GM12878 (cell line): ENCODE measurements around the gene AGAP1. TPM values are rescaled to one million over a fixed set of nuclear protein-coding genes. Genes with fewer than 3 reads are reported as not detected.

Experiments used
- ATAC-seq: fragments of 200-7000 bp; cut with Tn5 transposase; 3 replicates; pipeline ENCODE4 v1.9.1; 2020; ENCODE audit warnings: mild to moderate bottlenecking, moderate library complexity
- BruUV-seq: library from RNA; stranded (reverse); fragments of 400-500 nt; replicated peaks from 2 replicates; lab custom pipeline; 2021; lab: Mats Ljungman, UMichigan
- CTCF ChIA-PET: fragments of 300-600 bp; sonication (Branson Sonifier 250); formaldehyde crosslinking; extraction: SDS; loops from one replicate; lab custom pipeline; 2021; ENCODE audit warnings: inconsistent platforms; lab: Yijun Ruan, JAX
- POLR2A ChIA-PET: fragments of 350-600 bp; formaldehyde crosslinking; extraction: SDS; loops from one replicate; lab custom pipeline; 2021; ENCODE audit warnings: inconsistent platforms; lab: Charles Lee
- RAD21 ChIA-PET: fragments of 300-600 bp; sonication (Branson Sonifier 250); formaldehyde crosslinking; loops from one replicate; lab custom pipeline; 2023; ENCODE audit warnings: antibody characterized with exemption; ENCODE audit not compliant: unreplicated experiment; lab: Charles Lee
- SMC1A ChIA-PET: fragments of 300-600 bp; sonication (Branson Sonifier 250); formaldehyde crosslinking; loops from one replicate; lab custom pipeline; 2023; ENCODE audit not compliant: unreplicated experiment, uncharacterized antibody; lab: Charles Lee
- DNase-seq: peaks from one replicate; pipeline ENCODE4 v3.0.0-alpha.2; 2011; ENCODE audit warnings: low read depth, low spot score
- FAIRE-seq: peaks from 3 replicates; lab custom pipeline; 2011; peaks lifted over from hg19 to GRCh38; lab: Jason Lieb, UNC
- H2AFZ ChIP-seq: 2 replicates; pipeline ENCODE4 v1.6.0; 2011; ENCODE audit warnings: low read depth, low read length, control low read depth; ENCODE audit not compliant: control insufficient read depth
- H3K27ac ChIP-seq: 2 replicates; pipeline ENCODE4 v1.5.1; 2011; ENCODE audit warnings: control low read depth; ENCODE audit not compliant: control insufficient read depth, insufficient read depth
- H3K27me3 ChIP-seq, 2 experiments: replicated peaks in 1 of 2; 2 replicates each; pipeline versions ENCODE4 v1.6.0 to v1.6.1; 2011; ENCODE audit warnings: low read length in 1 of 2; ENCODE audit not compliant: control insufficient read depth in 2 of 2, insufficient read depth in 2 of 2
- H3K36me3 ChIP-seq, 2 experiments: 2 replicates each; pipeline ENCODE4 v1.5.1; 2011; ENCODE audit warnings: low read length in 1 of 2; ENCODE audit not compliant: control insufficient read depth in 2 of 2, insufficient read depth in 2 of 2
- H3K4me1 ChIP-seq: 2 replicates; pipeline ENCODE4 v1.6.1; 2011; ENCODE audit warnings: mild to moderate bottlenecking, low read length, moderate library complexity, mixed read lengths; ENCODE audit not compliant: control insufficient read depth, insufficient read depth
- H3K4me2 ChIP-seq: 2 replicates; pipeline ENCODE4 v1.6.0; 2011; ENCODE audit warnings: control low read depth; ENCODE audit not compliant: control insufficient read depth, insufficient read depth
- H3K4me3 ChIP-seq: fragments of 200-600 bp; sonication (generic); 2 replicates; pipeline ENCODE4 v1.5.1; 2016
- H3K79me2 ChIP-seq: 2 replicates; pipeline ENCODE4 v1.6.0; 2011; ENCODE audit warnings: low read length; ENCODE audit not compliant: control insufficient read depth, insufficient read depth
- H3K9ac ChIP-seq: 2 replicates; pipeline ENCODE4 v1.8.0; 2011; ENCODE audit warnings: low read length, control low read depth, mixed read lengths; ENCODE audit not compliant: control insufficient read depth, insufficient read depth
- H3K9me3 ChIP-seq: replicated peaks from 3 replicates; pipeline ENCODE4 v1.5.1; 2011; ENCODE audit warnings: mild to moderate bottlenecking, low read length; ENCODE audit not compliant: control insufficient read depth, insufficient read depth
- H4K20me1 ChIP-seq: 2 replicates; pipeline ENCODE4 v1.6.0; 2011; ENCODE audit not compliant: control insufficient read depth, insufficient read depth
- EP300 ChIP-seq, 2 experiments: fragments of 150-350 bp in 1 of 2; IDR thresholded peaks; 2 replicates each; pipeline ENCODE4 v1.6.1; 2011 to 2012; ENCODE audit warnings: low read depth in 2 of 2, low read length in 2 of 2, borderline replicate concordance in 1 of 2, improper control_type of control experiment in 1 of 2, inconsistent platforms in 1 of 2; ENCODE audit not compliant: control insufficient read depth in 1 of 2
- MEF2B ChIP-seq: fragments of 450-650 bp; IDR thresholded peaks from 2 replicates; pipeline ENCODE4 v1.6.1; 2018; ENCODE audit warnings: mild to moderate bottlenecking, moderate library complexity; ENCODE audit not compliant: partially characterized antibody, poor library complexity, severe bottlenecking
- POLR2AphosphoS5 ChIP-seq: IDR thresholded peaks from 2 replicates; pipeline ENCODE4 v1.6.1; 2011; ENCODE audit warnings: mild to moderate bottlenecking, low read length, inconsistent platforms
- SMC3 ChIP-seq: IDR thresholded peaks from 2 replicates; pipeline ENCODE4 v1.6.1; 2011; ENCODE audit warnings: low read length, improper control_type of control experiment, borderline replicate concordance
- STAT3 ChIP-seq: IDR thresholded peaks from 2 replicates; pipeline ENCODE4 v1.6.1; 2011; ENCODE audit warnings: low read depth, low read length, improper control_type of control experiment
- ZSCAN29 ChIP-seq: fragments of 450-650 bp; IDR thresholded peaks from 2 replicates; pipeline ENCODE4 v1.6.1; 2017; ENCODE audit warnings: mild to moderate bottlenecking, moderate library complexity
- WGBS: methylation state at CpG from one replicate; pipeline ENCODE4 v1.1.6; 2016; ENCODE audit warnings: low lambda C conversion rate; ENCODE audit not compliant: insufficient replicate concordance, insufficient coverage; ENCODE audit errors: missing lambda C conversion rate; 5-methylcytosine and 5-hydroxymethylcytosine counted together
- in situ Hi-C: fragments of 300-500 bp; cut with MboI; formaldehyde crosslinking; loops from 9 replicates; pipeline ENCODE4 v1.14.3; 2018; ENCODE audit warnings: mixed read lengths
- intact Hi-C: fragments of 100-400 bp; cut with micrococcal nuclease; formaldehyde crosslinking; loops from one replicate; pipeline ENCODE4 v1.14.2; 2022; ENCODE audit not compliant: unreplicated experiment
- polyA plus RNA-seq, 11 experiments: library from polyadenylated mRNA; depleted of rRNA in 4 of 11; unstranded in 6 of 11; stranded (reverse) in 5 of 11; fragments of >200 nt; fragmentation: Nextera tagmentation in 4 of 11; fragmentation: Illumina TruSeq in 1 of 11; extraction: Ambion mirVana in 4 of 11; extraction: Trizol in 1 of 11; gene quantifications; 1 replicate in 1 of 11; 2 replicates in 10 of 11; pipeline versions ENCODE4 v1.2.1 to v1.2.3, GENCODE V29; 2011 to 2016; ENCODE audit warnings: inconsistent platforms in 2 of 11, missing spikeins in 2 of 11, low read depth in 1 of 11
- total RNA-seq, 4 experiments: library from RNA; depleted of rRNA in 3 of 4; stranded (reverse); fragments of >200 nt in 3 of 4; fragmentation: Illumina TruSeq in 1 of 4; extraction: Trizol in 1 of 4; gene quantifications; 2 replicates each; pipeline versions ENCODE4 v1.2.1 to v1.2.3, GENCODE V29; 2013 to 2021
- TF ChIP-seq, protein P1 (sequence below), 3 experiments: IDR thresholded peaks in 2 of 3; conservative IDR thresholded peaks in 1 of 3; 2 replicates each; pipeline ENCODE4 v1.5.1; 2011; ENCODE audit warnings: low read depth in 3 of 3, low read length in 3 of 3, mild to moderate bottlenecking in 3 of 3, control low read depth in 2 of 3, moderate library complexity in 2 of 3, inconsistent platforms in 1 of 3, mixed read lengths in 1 of 3; ENCODE audit not compliant: control insufficient read depth in 2 of 3, insufficient read depth in 1 of 3; ENCODE audit errors: extremely low read depth in 1 of 3
- TF ChIP-seq, protein P2 (sequence below): fragments of 150-350 bp; IDR thresholded peaks from 2 replicates; pipeline ENCODE4 v1.6.1; 2014; ENCODE audit warnings: mild to moderate bottlenecking, low read depth, low read length
- TF ChIP-seq, protein P3 (sequence below): IDR thresholded peaks from 2 replicates; pipeline ENCODE4 v1.6.1; 2011; ENCODE audit warnings: borderline replicate concordance, low read depth, mild to moderate bottlenecking, moderate library complexity, low read length; ENCODE audit not compliant: insufficient read depth, poor library complexity, severe bottlenecking

The AGAP1 gene
- total and polyA plus RNA-seq, 10 of the 15 experiments (the other 5 are each of a cell fraction or from before 2014, with no cell fraction given) = 0.05 to 0.15 (median 0.06) TPM; not detected in 7

DNA sequence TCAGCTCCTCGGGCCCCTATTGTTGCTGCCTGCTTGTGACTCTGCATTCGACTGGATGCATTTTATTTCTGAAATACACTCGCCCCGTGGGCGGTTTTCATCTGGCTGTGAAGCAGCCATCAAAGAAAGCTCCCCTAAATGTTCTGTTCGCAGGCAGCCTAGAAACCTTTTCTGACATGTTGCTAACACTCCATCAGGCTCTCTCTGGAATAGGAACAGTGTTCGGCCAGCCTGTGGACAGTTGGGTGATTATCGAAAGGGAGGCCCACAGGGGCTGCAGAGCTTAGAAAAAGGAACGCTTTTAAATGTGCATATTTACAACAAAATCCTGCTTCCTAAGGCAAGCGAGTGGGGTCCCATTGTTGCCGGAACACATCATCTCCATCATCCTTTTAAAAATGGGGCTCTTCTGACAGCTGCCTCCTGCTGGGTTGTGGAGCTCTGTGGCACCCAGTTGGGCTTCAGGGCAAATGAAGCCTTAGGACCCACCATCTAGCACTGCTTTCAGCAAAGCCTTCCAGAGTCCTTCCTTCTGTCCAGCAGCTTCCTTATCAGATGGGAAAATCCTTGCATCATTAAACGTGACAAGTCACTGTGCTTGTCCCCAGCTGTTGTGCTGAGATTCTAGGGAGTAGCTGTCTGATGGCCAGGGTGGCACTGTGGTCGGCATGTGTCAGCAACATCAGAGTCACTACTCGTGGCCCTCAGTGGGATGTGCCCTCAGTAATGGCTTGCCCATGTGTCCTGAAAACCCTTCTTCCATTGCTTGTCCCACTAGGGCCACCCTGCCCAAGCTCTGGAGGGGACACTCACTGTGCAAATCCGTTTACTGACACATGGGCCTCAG, 571.7 kb downstream of the AGAP1 start:
- no peak overlapping the region for H3K4me2 ChIP-seq
- H4K20me1 ChIP-seq = no peaks in the 10 kb centered on the region
- no peaks in the 10 kb centered on the region for H3K27me3 ChIP-seq
- TF ChIP-seq, protein P1, sequence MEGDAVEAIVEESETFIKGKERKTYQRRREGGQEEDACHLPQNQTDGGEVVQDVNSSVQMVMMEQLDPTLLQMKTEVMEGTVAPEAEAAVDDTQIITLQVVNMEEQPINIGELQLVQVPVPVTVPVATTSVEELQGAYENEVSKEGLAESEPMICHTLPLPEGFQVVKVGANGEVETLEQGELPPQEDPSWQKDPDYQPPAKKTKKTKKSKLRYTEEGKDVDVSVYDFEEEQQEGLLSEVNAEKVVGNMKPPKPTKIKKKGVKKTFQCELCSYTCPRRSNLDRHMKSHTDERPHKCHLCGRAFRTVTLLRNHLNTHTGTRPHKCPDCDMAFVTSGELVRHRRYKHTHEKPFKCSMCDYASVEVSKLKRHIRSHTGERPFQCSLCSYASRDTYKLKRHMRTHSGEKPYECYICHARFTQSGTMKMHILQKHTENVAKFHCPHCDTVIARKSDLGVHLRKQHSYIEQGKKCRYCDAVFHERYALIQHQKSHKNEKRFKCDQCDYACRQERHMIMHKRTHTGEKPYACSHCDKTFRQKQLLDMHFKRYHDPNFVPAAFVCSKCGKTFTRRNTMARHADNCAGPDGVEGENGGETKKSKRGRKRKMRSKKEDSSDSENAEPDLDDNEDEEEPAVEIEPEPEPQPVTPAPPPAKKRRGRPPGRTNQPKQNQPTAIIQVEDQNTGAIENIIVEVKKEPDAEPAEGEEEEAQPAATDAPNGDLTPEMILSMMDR (IDR thresholded peaks at IDR 0.05 in 2 of 3, conservative IDR thresholded peaks at IDR 0.05 in 1 of 3; ENCODE audit: control insufficient read depth in 2 of 3, extremely low read depth in 1 of 3, insufficient read depth in 1 of 3, low read depth in 3 of 3, low read length in 3 of 3) = no peak
- TF ChIP-seq, protein P2, sequence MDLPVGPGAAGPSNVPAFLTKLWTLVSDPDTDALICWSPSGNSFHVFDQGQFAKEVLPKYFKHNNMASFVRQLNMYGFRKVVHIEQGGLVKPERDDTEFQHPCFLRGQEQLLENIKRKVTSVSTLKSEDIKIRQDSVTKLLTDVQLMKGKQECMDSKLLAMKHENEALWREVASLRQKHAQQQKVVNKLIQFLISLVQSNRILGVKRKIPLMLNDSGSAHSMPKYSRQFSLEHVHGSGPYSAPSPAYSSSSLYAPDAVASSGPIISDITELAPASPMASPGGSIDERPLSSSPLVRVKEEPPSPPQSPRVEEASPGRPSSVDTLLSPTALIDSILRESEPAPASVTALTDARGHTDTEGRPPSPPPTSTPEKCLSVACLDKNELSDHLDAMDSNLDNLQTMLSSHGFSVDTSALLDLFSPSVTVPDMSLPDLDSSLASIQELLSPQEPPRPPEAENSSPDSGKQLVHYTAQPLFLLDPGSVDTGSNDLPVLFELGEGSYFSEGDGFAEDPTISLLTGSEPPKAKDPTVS = no peak
- TF ChIP-seq POLR2AphosphoS5 (no peak), STAT3 (no peak), EP300 (IDR thresholded peaks at IDR 0.05; ENCODE audit: borderline replicate concordance in 1 of 2, control insufficient read depth in 1 of 2, low read depth in 2 of 2, low read length in 2 of 2) (no peak), ZSCAN29 (no peak), SMC3 (no peak), MEF2B (no peak)
- TF ChIP-seq, protein P3, sequence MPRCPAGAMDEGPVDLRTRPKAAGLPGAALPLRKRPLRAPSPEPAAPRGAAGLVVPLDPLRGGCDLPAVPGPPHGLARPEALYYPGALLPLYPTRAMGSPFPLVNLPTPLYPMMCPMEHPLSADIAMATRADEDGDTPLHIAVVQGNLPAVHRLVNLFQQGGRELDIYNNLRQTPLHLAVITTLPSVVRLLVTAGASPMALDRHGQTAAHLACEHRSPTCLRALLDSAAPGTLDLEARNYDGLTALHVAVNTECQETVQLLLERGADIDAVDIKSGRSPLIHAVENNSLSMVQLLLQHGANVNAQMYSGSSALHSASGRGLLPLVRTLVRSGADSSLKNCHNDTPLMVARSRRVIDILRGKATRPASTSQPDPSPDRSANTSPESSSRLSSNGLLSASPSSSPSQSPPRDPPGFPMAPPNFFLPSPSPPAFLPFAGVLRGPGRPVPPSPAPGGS = no peak
- no peak overlapping the region for H2AFZ ChIP-seq
- ChIA-PET POLR2A (no interaction called here), SMC1A (no interaction called here), RAD21 (no interaction called here), CTCF (no interaction called here)
- ATAC-seq (no peak), DNase-seq (no peak), FAIRE-seq (no peak)
- WGBS = 21% methylated on average over 15 of the region's 15 CpGs
- intact Hi-C loops = no loop called here
- H3K79me2 ChIP-seq = no peaks in the 10 kb centered on the region
- H3K27ac ChIP-seq = no peak overlapping the region
- no peak overlapping the region for H3K9ac ChIP-seq
- in situ Hi-C loops = no loop called here
- no peaks in the 10 kb centered on the region; the same call in 1 of the 2 replicates for H3K4me1 ChIP-seq
- H3K36me3 ChIP-seq = no peaks in the 10 kb centered on the region
- no peaks in the 10 kb centered on the region for H3K9me3 ChIP-seq
- no TSS peak for BruUV-seq
- H3K4me3 ChIP-seq = no peak overlapping the region
